HG03439 (cell line): Measurements from ENCODE around the gene SYNDIG1.

Source experiments
- ATAC-seq: cut with Tn5 transposase; IDR thresholded peaks from one replicate; pipeline ENCODE4 v1.9.1; 2021; ENCODE audit warnings: mild to moderate bottlenecking, moderate library complexity; ENCODE audit not compliant: unreplicated experiment

SYNDIG1 gene

GRCh38 chr20:24469116-24469893 is at the start of gene SYNDIG1:
SYNDIG1 (plus strand) TSS chr20:24469629; CDS start chr20:24543098, 73,469 bp downstream.
- no peak for ATAC-seq

GRCh38 chr20:24419786-24420185 is 49.6 kb upstream of the SYNDIG1 start:
- no peak for ATAC-seq

GRCh38 chr20:24420567-24420966 is 48.9 kb upstream of the SYNDIG1 start:
- no peak for ATAC-seq

GRCh38 chr20:24421071-24421470 is 48.4 kb upstream of the SYNDIG1 start:
- no peak for ATAC-seq

- ATAC-seq = no peak
These were observed 47.2 kb upstream of the SYNDIG1 start for GRCh38 chr20:24422091-24422760.

GRCh38 chr20:24423390-24424313 is 45.8 kb upstream of the SYNDIG1 start:
- no peak for ATAC-seq

- no peak for ATAC-seq
These were observed 43.8 kb upstream of the SYNDIG1 start for GRCh38 chr20:24425523-24426135.

- ATAC-seq = no peak
These were observed 38.0 kb upstream of the SYNDIG1 start for GRCh38 chr20:24431279-24432045.

- no peak for ATAC-seq
These were observed 37.4 kb upstream of the SYNDIG1 start for GRCh38 chr20:24432046-24432442.

- ATAC-seq = no peak
These were observed 33.3 kb upstream of the SYNDIG1 start for GRCh38 chr20:24436160-24436559.

GRCh38 chr20:24437196-24438082 is 32.0 kb upstream of the SYNDIG1 start:
- ATAC-seq = no peak

GRCh38 chr20:24438331-24438730 is 31.1 kb upstream of the SYNDIG1 start:
- ATAC-seq = no peak

- no peak for ATAC-seq
These were observed 29.6 kb upstream of the SYNDIG1 start for GRCh38 chr20:24439737-24440387.

- ATAC-seq = no peak
These were observed 27.8 kb upstream of the SYNDIG1 start for GRCh38 chr20:24441661-24442060.

- ATAC-seq = no peak
These were observed 26.5 kb upstream of the SYNDIG1 start for GRCh38 chr20:24442909-24443308.

- ATAC-seq = no peak
These were observed 26.0 kb upstream of the SYNDIG1 start for GRCh38 chr20:24443436-24443835.

- no peak for ATAC-seq
These were observed 24.8 kb upstream of the SYNDIG1 start for GRCh38 chr20:24444526-24445190.

- ATAC-seq = no peak
These were observed 23.8 kb upstream of the SYNDIG1 start for GRCh38 chr20:24445510-24446170.
